ENCODE data around the gene SIMC1.

The SIMC1 gene

GRCh38 chr5:176389135-176390123 is 151.2 kb downstream of the SIMC1 start:
- no peak for DNase-seq

- DNase-seq: no peak
Measured at GRCh38 chr5:176391479-176391878, 153.3 kb downstream of the SIMC1 start.

- no peak for DNase-seq
Measured at GRCh38 chr5:176391999-176392398, 153.8 kb downstream of the SIMC1 start.

GRCh38 chr5:176392526-176392925 is 154.3 kb downstream of the SIMC1 start:
- DNase-seq: no peak

GRCh38 chr5:176394096-176394495 is 155.9 kb downstream of the SIMC1 start:
- no peak for DNase-seq

- no peak for DNase-seq
Measured at GRCh38 chr5:176394881-176395675, 156.9 kb downstream of the SIMC1 start.

Measured in NCI-H187 treated with DMSO at 0.1 percent for 48 hours (cell line).